HEK293 (cell line): ENCODE data around the gene CNPY2.

Experiments
- CTCF ChIA-PET: fragments of 350-600 bp; formaldehyde crosslinking; extraction: SDS; loops from one replicate; lab custom pipeline; 2021; ENCODE audit warnings: antibody characterized with exemption; lab: Yijun Ruan, JAX
- POLR2A ChIA-PET: fragments of 300-600 bp; formaldehyde crosslinking; extraction: SDS; loops from one replicate; lab custom pipeline; 2020; ENCODE audit warnings: antibody characterized with exemption, inconsistent platforms; lab: Yijun Ruan, JAX
- H3K27ac ChIP-seq: fragments of 200-500 bp; sonication (Bioruptor generic); 2 replicates; pipeline ENCODE4 v1.5.1; 2014; ENCODE audit warnings: low read depth, low read length, control low read depth, inconsistent platforms; ENCODE audit errors: extremely low read depth
- H3K36me3 ChIP-seq, 2 experiments: fragments of 200-500 bp in 1 of 2; sonication (Bioruptor generic) in 1 of 2; 1 replicate in 1 of 2; 2 replicates in 1 of 2; pipeline ENCODE4 v1.5.1; 2014 to 2017; ENCODE audit warnings: inconsistent platforms in 2 of 2, low read length in 2 of 2; ENCODE audit not compliant: control insufficient read depth in 2 of 2, insufficient read depth in 1 of 2
- H3K4me1 ChIP-seq: fragments of 200-500 bp; sonication (Bioruptor generic); 2 replicates; pipeline ENCODE4 v1.5.1; 2014; ENCODE audit warnings: mild to moderate bottlenecking, low read length, inconsistent platforms; ENCODE audit not compliant: control insufficient read depth, insufficient read depth
- H3K4me3 ChIP-seq: 2 replicates; pipeline ENCODE4 v1.5.1; 2011; ENCODE audit warnings: low read depth, mild to moderate bottlenecking, control low read depth, low read length, moderate library complexity
- H3K9me3 ChIP-seq: fragments of 200-500 bp; sonication (Bioruptor generic); 2 replicates; pipeline ENCODE4 v1.5.1; 2014; ENCODE audit warnings: low read depth, low read length, inconsistent platforms; ENCODE audit not compliant: control insufficient read depth, insufficient read depth
- BCL6B ChIP-seq: fragments of 450-650 bp; formaldehyde crosslinking; IDR thresholded peaks from 2 replicates; pipeline ENCODE4 v1.5.1; 2017; ENCODE audit warnings: missing biosample characterization, missing genetic modification characterization
- KLF10 ChIP-seq: fragments of 450-650 bp; IDR thresholded peaks from 2 replicates; pipeline ENCODE4 v1.5.1; 2018; ENCODE audit warnings: missing biosample characterization, mild to moderate bottlenecking, missing genetic modification characterization
- SCRT1 ChIP-seq: fragments of 450-650 bp; formaldehyde crosslinking; IDR thresholded peaks from 2 replicates; pipeline ENCODE4 v1.5.1; 2016; ENCODE audit warnings: missing biosample characterization, missing genetic modification characterization, borderline replicate concordance
- ZFP69B ChIP-seq: fragments of 450-650 bp; formaldehyde crosslinking; IDR thresholded peaks from 2 replicates; pipeline ENCODE4 v1.5.1; 2016; ENCODE audit warnings: missing biosample characterization, missing genetic modification characterization
- ZNF175 ChIP-seq: fragments of 450-650 bp; formaldehyde crosslinking; IDR thresholded peaks from 2 replicates; pipeline ENCODE4 v1.5.1; 2016; ENCODE audit warnings: missing biosample characterization, missing genetic modification characterization
- ZNF184 ChIP-seq: fragments of 450-650 bp; IDR thresholded peaks from 2 replicates; pipeline ENCODE4 v1.5.1; 2018; ENCODE audit warnings: missing biosample characterization, mild to moderate bottlenecking, missing genetic modification characterization
- ZNF24 ChIP-seq: fragments of 450-650 bp; formaldehyde crosslinking; IDR thresholded peaks from 2 replicates; pipeline ENCODE4 v1.5.1; 2016; ENCODE audit warnings: missing biosample characterization, missing genetic modification characterization
- ZNF324 ChIP-seq: fragments of 450-650 bp; formaldehyde crosslinking; IDR thresholded peaks from 2 replicates; pipeline ENCODE4 v1.5.1; 2016; ENCODE audit warnings: missing biosample characterization, missing genetic modification characterization
- ZNF449 ChIP-seq: fragments of 450-650 bp; formaldehyde crosslinking; IDR thresholded peaks from 2 replicates; pipeline ENCODE4 v1.5.1; 2017; ENCODE audit warnings: missing biosample characterization, mild to moderate bottlenecking, missing genetic modification characterization, moderate library complexity
- ZNF518A ChIP-seq: fragments of 450-650 bp; formaldehyde crosslinking; conservative IDR thresholded peaks from 2 replicates; pipeline ENCODE4 v1.5.1; 2016; ENCODE audit warnings: low read depth, missing biosample characterization, missing genetic modification characterization
- ZNF707 ChIP-seq: fragments of 450-650 bp; formaldehyde crosslinking; IDR thresholded peaks from 2 replicates; pipeline ENCODE4 v1.5.1; 2016; ENCODE audit warnings: missing biosample characterization, missing genetic modification characterization
- ZXDB ChIP-seq: fragments of 450-650 bp; formaldehyde crosslinking; IDR thresholded peaks from 2 replicates; pipeline ENCODE4 v1.5.1; 2016; ENCODE audit warnings: missing biosample characterization, missing genetic modification characterization
- TF ChIP-seq, protein P1 (sequence below): fragments of 450-650 bp; IDR thresholded peaks from 2 replicates; pipeline ENCODE4 v1.5.1; 2018; ENCODE audit warnings: missing biosample characterization, mild to moderate bottlenecking, missing genetic modification characterization

CNPY2 gene

GRCh38 chr12:56282579-56282978, 33.2 kb downstream of the CNPY2 start (continued):
- TF ChIP-seq ZXDB (tag by site-specific recombination): no peak

DNA sequence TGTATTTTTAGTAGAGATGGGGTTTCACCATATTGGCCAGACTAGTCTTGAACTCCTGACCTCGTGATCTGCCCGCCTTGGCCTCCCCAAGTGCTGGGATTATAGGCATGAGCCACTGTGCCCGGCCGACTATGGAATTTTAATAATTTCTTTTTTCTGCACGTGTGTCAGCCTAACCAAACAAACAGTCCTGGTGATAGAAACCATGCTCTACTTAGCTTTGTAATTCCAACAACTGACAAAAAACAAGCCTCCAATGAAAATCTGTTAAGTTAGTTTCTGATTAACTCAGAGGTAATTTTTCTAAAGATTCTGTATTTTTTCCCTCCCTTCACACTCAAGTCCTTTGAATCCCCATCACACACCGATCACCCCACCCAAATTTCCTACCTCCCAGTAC, 33.8 kb downstream of the CNPY2 start:
- TF ChIP-seq ZNF449 (tag by site-specific recombination) (no peak), ZNF324 (no peak), SCRT1 (tag by site-specific recombination) (no peak), ZNF184 (tag by site-specific recombination) (no peak), ZNF24 (tag by site-specific recombination) (no peak)
- H3K27ac ChIP-seq: no peak overlapping the region
- CTCF ChIA-PET: interaction anchor here (1.0 to 1.7 kb wide), 2 partner anchors 15 to 196 kb away, joined by 3 read pairs; partner anchors contain the start of gene COQ10A
- no peaks in the 10 kb centered on the region for H3K9me3 ChIP-seq
- H3K4me1 ChIP-seq: no peaks in the 10 kb centered on the region
- no peak overlapping the region for H3K4me3 ChIP-seq
- peaks cover 77 to 85% of the 10 kb centered on the region in 2 experiments for H3K36me3 ChIP-seq
- POLR2A ChIA-PET: no interaction called here

DNA sequence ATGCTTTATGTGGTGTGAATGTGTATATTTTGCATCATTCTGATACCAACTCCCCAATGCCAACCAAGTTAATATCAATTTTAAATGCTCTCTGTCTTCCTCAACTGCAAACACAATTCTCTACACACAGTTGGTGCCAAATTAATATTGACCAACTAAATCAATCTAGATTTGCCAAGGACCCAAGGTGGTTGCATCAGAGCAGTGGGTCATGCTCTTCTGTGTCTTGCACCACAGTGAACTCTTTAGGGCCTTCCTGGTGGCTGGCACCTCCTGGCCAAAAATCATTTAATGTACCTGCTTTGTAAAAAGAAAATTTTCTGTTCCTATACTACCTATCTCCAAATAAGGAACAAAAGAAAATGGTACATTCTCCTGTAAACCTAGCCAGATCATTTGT, 34.9 kb downstream of the CNPY2 start:
- TF ChIP-seq, protein P1, sequence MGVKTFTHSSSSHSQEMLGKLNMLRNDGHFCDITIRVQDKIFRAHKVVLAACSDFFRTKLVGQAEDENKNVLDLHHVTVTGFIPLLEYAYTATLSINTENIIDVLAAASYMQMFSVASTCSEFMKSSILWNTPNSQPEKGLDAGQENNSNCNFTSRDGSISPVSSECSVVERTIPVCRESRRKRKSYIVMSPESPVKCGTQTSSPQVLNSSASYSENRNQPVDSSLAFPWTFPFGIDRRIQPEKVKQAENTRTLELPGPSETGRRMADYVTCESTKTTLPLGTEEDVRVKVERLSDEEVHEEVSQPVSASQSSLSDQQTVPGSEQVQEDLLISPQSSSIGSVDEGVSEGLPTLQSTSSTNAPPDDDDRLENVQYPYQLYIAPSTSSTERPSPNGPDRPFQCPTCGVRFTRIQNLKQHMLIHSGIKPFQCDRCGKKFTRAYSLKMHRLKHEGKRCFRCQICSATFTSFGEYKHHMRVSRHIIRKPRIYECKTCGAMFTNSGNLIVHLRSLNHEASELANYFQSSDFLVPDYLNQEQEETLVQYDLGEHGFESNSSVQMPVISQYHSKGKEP: no peak
- TF ChIP-seq ZNF324 (no peak), KLF10 (tag by site-specific recombination) (no peak), ZNF175 (tag by site-specific recombination) (no peak), ZFP69B (tag by site-specific recombination) (no peak), ZNF707 (tag by site-specific recombination) (no peak), BCL6B (tag by site-specific recombination) (no peak), ZNF518A (tag by site-specific recombination) (no peak)
- TF ChIP-seq, all 188 proteins: peak for 0
- Histone ChIP-seq H3K4me1 (no peaks in the 10 kb centered on the region), H3K4me3 (no peak overlapping the region), H3K27ac (no peak overlapping the region), H3K36me3 (peaks cover 85 to 86% of the 10 kb centered on the region in 2 experiments), H3K9me3 (no peaks in the 10 kb centered on the region)
- ChIA-PET CTCF (interaction anchor here (1.5 kb wide), 1 partner anchor 22 kb away, joined by 3 read pairs; no protein-coding TSS in a partner anchor), POLR2A (interaction anchor here (0.9 kb wide), 1 partner anchor 13 kb away, joined by 5 read pairs; the partner anchor contains the start of gene COQ10A)
